ENCODE results near the gene CTDNEP1.

CTDNEP1 gene

GRCh38 chr17:7243453-7243729 is 8.1 kb downstream of the CTDNEP1 start:
- Histone ChIP-seq H3K4me2 (ENCODE audit: insufficient read depth, low read length) (peak overlapping the region; percentile 72), H3K9ac (ENCODE audit: low read depth, low read length) (peak overlapping the region; percentile 66), H3K27ac (ENCODE audit: low read length) (peak overlapping the region; percentile 94), H3K79me2 (ENCODE audit: insufficient read depth, low read length) (peaks cover 60% of the 10 kb centered on the region), H2AFZ (ENCODE audit: low read depth, low read length) (peak overlapping the region; percentile 55; the same call in 1 of the 2 replicates), H3K36me3 (ENCODE audit: insufficient read depth, low read length) (peaks cover 46% of the 10 kb centered on the region), H4K20me1 (ENCODE audit: insufficient read depth, low read length) (peaks cover 25% of the 10 kb centered on the region), H3K4me3 (ENCODE audit: low read depth in 1 of 2, low read length in 2 of 2) (peak overlapping the region in 1 of 2 experiments; percentile 87; a peak in 3 of 4 replicates), H3K4me1 (ENCODE audit: insufficient read depth, low read length) (peaks cover 41% of the 10 kb centered on the region), H3K9me3 (ENCODE audit: insufficient read depth, low read length, severe bottlenecking) (no peaks in the 10 kb centered on the region), H3K27me3 (ENCODE audit: insufficient read depth, low read length, poor library complexity) (no peaks in the 10 kb centered on the region)
- no peak for ATAC-seq (ENCODE audit: insufficient read depth, low read depth)
- TF ChIP-seq EZH2 (IDR thresholded peaks at IDR 0.05; ENCODE audit: borderline replicate concordance, low read depth, low read length, severe bottlenecking), result no peak
- no peak for TF ChIP-seq CTCF (IDR thresholded peaks at IDR 0.05; ENCODE audit: borderline replicate concordance, extremely low read depth, low read length, poor library complexity, severe bottlenecking)
- no peak for DNase-seq

- Histone ChIP-seq H3K36me3 (ENCODE audit: insufficient read depth, low read length) (peaks cover 46% of the 10 kb centered on the region), H3K27me3 (ENCODE audit: insufficient read depth, low read length, poor library complexity) (no peaks in the 10 kb centered on the region), H3K9me3 (ENCODE audit: insufficient read depth, low read length, severe bottlenecking) (no peaks in the 10 kb centered on the region), H4K20me1 (ENCODE audit: insufficient read depth, low read length) (peaks cover 24% of the 10 kb centered on the region), H3K79me2 (ENCODE audit: insufficient read depth, low read length) (peaks cover 60% of the 10 kb centered on the region), H3K4me2 (ENCODE audit: insufficient read depth, low read length) (peak overlapping the region; percentile 72), H2AFZ (ENCODE audit: low read depth, low read length) (peak overlapping the region; percentile 89), H3K4me3 (ENCODE audit: low read depth in 1 of 2, low read length in 2 of 2) (peak overlapping the region; percentile 68 to 87), H3K27ac (ENCODE audit: low read length) (peak overlapping the region; percentile 94), H3K9ac (ENCODE audit: low read depth, low read length) (peak overlapping the region; percentile 66), H3K4me1 (ENCODE audit: insufficient read depth, low read length) (peaks cover 41% of the 10 kb centered on the region)
- TF ChIP-seq EZH2 (IDR thresholded peaks at IDR 0.05; ENCODE audit: borderline replicate concordance, low read depth, low read length, severe bottlenecking) (no peak), CTCF (IDR thresholded peaks at IDR 0.05; ENCODE audit: borderline replicate concordance, extremely low read depth, low read length, poor library complexity, severe bottlenecking) (no peak)
- peak; percentile 94 for DNase-seq
- ATAC-seq (ENCODE audit: insufficient read depth, low read depth), result peak; percentile 41
Observed at GRCh38 chr17:7242717-7243452, 8.6 kb downstream of the CTDNEP1 start.

GRCh38 chr17:7241783-7242716 is 9.5 kb downstream of the CTDNEP1 start, which contains the start of gene GABARAP:
Gene GABARAP (minus strand): TSS chr17:7242449. CDS start chr17:7242330, 119 bp downstream.
- ATAC-seq (ENCODE audit: insufficient read depth, low read depth) (peak; percentile 3), DNase-seq (peak; percentile 89)
- Histone ChIP-seq H3K4me1 (ENCODE audit: insufficient read depth, low read length) (peaks cover 44% of the 10 kb centered on the region), H3K9ac (ENCODE audit: low read depth, low read length) (peak within 1 kb of the TSS; percentile 66), H3K4me2 (ENCODE audit: insufficient read depth, low read length) (peak within 1 kb of the TSS; percentile 72), H3K27ac (ENCODE audit: low read length) (peak within 1 kb of the TSS; percentile 94), H2AFZ (ENCODE audit: low read depth, low read length) (peak within 1 kb of the TSS; percentile 89), H3K79me2 (ENCODE audit: insufficient read depth, low read length) (peaks cover 60% of the 10 kb centered on the region), H4K20me1 (ENCODE audit: insufficient read depth, low read length) (peaks cover 20% of the 10 kb centered on the region), H3K9me3 (ENCODE audit: insufficient read depth, low read length, severe bottlenecking) (no peaks in the 10 kb centered on the region), H3K4me3 (ENCODE audit: low read depth in 1 of 2, low read length in 2 of 2) (peak within 1 kb of the TSS; percentile 68 to 87), H3K36me3 (ENCODE audit: insufficient read depth, low read length) (peaks cover 49% of the 10 kb centered on the region), H3K27me3 (ENCODE audit: insufficient read depth, low read length, poor library complexity) (no peaks in the 10 kb centered on the region)
- TF ChIP-seq CTCF (IDR thresholded peaks at IDR 0.05; ENCODE audit: borderline replicate concordance, extremely low read depth, low read length, poor library complexity, severe bottlenecking), result no peak
- TF ChIP-seq EZH2 (IDR thresholded peaks at IDR 0.05; ENCODE audit: borderline replicate concordance, low read depth, low read length, severe bottlenecking), result no peak

Data from DND-41 (cell line).